PFSK-1 (cell line): ENCODE measurements around the gene CHRM1.
A peak's percentile ranks its signal among the peaks of the same experiment; 100 is the strongest.

Experiments used
- FOXP2 ChIP-seq: optimal IDR thresholded peaks from 2 replicates; pipeline ENCODE3; 2011; ENCODE audit warnings: borderline replicate concordance, control low read depth, inconsistent platforms; ENCODE audit not compliant: insufficient read depth; ENCODE audit errors: extremely low read length, extremely low read depth
- POLR2AphosphoS5 ChIP-seq: IDR thresholded peaks from 2 replicates; pipeline ENCODE4 v1.6.1; 2012; ENCODE audit warnings: low read depth, mild to moderate bottlenecking, control low read depth, low read length, moderate library complexity
- REST ChIP-seq, 2 experiments: IDR thresholded peaks; 2 replicates each; pipeline versions ENCODE4 v1.6.1 to v1.8.0; 2011 to 2012; ENCODE audit warnings: low read depth in 2 of 2, low read length in 2 of 2, control low read depth in 1 of 2, inconsistent platforms in 1 of 2, mild to moderate bottlenecking in 1 of 2, moderate library complexity in 1 of 2; ENCODE audit not compliant: insufficient read depth in 1 of 2
- SIN3A ChIP-seq: IDR thresholded peaks from 2 replicates; pipeline ENCODE4 v1.6.1; 2012; ENCODE audit warnings: mild to moderate bottlenecking, low read length, moderate library complexity, borderline replicate concordance; ENCODE audit not compliant: insufficient read depth
- TAF1 ChIP-seq: IDR thresholded peaks from 2 replicates; pipeline ENCODE4 v1.6.1; 2012; ENCODE audit warnings: low read length, control low read depth, borderline replicate concordance; ENCODE audit not compliant: insufficient read depth

CHRM1 gene

GRCh38 chr11:62959422-62959980 is 38.3 kb upstream of the CHRM1 start:
- TF ChIP-seq FOXP2 (no peak), POLR2AphosphoS5 (no peak), TAF1 (no peak), REST (IDR thresholded peaks at IDR 0.05; ENCODE audit: insufficient read depth in 1 of 2, low read depth in 2 of 2, low read length in 2 of 2) (no peak), SIN3A (no peak)

GRCh38 chr11:62958547-62959421 is 37.6 kb upstream of the CHRM1 start:
- TF ChIP-seq TAF1: no peak
- no peak for TF ChIP-seq POLR2AphosphoS5
- peak; percentile 83; the same call in 1 of the 2 replicates for TF ChIP-seq SIN3A
- peak; percentile 48 for TF ChIP-seq FOXP2

DNA sequence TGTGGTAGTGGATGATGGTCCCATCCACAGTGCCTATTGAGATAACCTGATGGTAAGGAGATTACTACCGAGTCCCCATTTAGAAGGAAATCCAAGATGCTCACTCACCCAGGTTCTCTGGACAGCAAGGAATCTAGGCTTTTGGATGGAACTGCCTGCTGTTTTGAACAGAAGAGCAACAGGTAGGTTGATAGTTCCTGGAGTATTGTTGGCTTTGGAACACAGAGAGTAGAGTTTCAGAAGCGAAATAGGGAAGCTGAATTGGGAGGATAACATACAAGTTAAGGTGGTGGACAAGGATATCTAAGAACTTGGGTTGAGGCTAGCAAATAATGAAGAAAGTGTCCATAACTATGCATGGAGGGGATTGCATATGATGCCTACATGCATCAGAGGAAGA is 36.0 kb upstream of the CHRM1 start:
- TF ChIP-seq TAF1 (no peak), REST (IDR thresholded peaks at IDR 0.05; ENCODE audit: insufficient read depth in 1 of 2, low read depth in 2 of 2, low read length in 2 of 2) (no peak), POLR2AphosphoS5 (no peak), FOXP2 (no peak), SIN3A (no peak)

DNA sequence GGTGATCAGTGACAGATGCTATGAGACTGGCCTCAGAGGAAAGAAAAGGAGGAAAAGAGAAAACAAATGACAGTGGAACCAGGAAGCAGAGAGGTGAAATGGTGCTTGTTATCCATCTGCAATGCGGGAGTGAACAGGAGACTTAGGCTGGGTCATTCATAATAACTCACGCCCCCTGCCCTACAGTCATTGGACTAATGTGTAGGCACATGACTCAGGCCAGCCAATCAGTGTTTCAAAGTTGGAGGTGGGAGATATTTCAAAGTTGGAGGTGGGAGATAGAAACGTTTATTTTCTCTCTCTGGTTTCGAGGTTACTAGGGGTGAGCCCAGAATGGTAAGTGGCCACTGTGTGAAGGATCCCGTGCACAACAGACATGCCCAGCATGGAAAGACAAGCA is 33.3 kb upstream of the CHRM1 start:
- TF ChIP-seq SIN3A (no peak), TAF1 (no peak)

DNA sequence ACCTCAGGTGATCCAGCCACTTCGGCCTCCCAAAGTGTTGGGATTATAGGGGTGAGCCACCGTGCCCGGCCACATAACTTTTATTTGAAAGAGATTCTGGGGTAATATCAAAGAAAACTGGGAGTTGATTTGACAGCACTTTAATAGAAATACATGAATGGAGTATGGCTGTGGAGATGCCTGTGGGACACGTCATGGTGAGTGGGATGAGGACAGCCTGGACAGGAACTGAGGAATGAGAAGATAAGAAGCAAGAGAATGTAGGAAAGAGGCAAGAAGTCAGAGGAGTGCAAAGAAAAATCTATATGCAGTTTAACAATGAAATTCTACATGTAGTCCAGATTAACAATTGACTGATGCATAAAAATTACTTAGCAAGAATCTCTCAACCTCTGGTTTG is 32.6 kb upstream of the CHRM1 start:
- no peak for TF ChIP-seq TAF1
- no peak for TF ChIP-seq REST (IDR thresholded peaks at IDR 0.05; ENCODE audit: insufficient read depth in 1 of 2, low read depth in 2 of 2, low read length in 2 of 2)
- no peak for TF ChIP-seq FOXP2
- TF ChIP-seq SIN3A: no peak
- no peak for TF ChIP-seq POLR2AphosphoS5

- TF ChIP-seq FOXP2 (no peak), POLR2AphosphoS5 (no peak), REST (IDR thresholded peaks at IDR 0.05; ENCODE audit: insufficient read depth in 1 of 2, low read depth in 2 of 2, low read length in 2 of 2) (no peak)
These were observed 27.7 kb upstream of the CHRM1 start for GRCh38 chr11:62948765-62949320.
